ENCODE data around the gene MLLT6. TPM values are rescaled to one million over a fixed set of nuclear protein-coding genes. Genes with fewer than 3 reads are reported as not detected.

Gene MLLT6
- total and polyA plus RNA-seq, 2 of the 13 experiments (the other 11 are each of a cell fraction or from before 2014, with no cell fraction given) = 50.7 to 69.5 TPM

DNA sequence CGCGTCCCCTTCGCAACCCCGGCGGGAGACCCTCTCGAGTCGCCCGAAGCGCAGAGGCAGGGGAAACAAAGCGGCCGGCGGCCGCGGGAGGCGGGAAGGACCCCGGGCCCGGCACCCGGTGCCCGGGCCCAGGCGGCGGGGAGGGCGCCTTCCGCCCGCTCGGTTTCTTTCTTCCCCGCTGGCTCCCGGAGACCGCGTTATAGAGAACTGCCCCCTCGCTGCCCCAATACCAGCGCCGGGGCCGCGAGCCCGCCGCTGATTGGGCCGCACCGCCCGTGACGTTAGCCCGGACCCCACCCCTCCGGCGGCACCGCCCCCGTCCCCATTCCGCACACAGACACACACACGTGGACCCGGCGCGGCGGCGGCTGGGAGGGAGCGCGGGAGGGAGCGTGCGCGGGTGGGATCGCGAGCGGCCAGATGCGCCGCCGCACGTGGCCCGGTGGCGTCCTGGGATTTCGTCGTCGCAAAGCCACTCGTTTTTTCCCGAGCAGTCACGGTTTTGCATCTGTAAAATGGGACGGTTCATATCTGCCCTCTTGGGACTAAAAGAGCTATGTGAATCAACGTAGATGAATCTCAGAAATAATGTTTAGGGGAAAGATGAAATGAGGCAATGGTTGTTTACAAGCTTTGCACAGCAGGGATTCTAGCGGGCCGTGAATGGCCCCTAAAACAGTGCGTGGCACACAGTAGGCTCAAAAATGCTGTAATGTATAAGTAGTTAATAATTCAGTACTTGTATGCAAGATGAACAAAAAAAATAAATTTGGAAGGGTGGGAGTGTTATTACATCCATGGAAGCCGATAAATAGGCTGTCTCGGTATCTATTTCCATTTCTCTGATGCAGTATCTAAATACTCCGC is 30.1 kb upstream of the MLLT6 start, which contains the start of gene EPOP (continued):
- no peak; the same call in 1 of the 2 replicates for TF ChIP-seq ZFAT (CRISPR knock-in tag; conservative IDR thresholded peaks at IDR 0.05)
- TF ChIP-seq ZNF704 (CRISPR knock-in tag; IDR thresholded peaks at IDR 0.05; ENCODE audit: borderline replicate concordance) = peak; percentile 99
- TF ChIP-seq PAX8 (CRISPR knock-in tag; IDR thresholded peaks at IDR 0.05; ENCODE audit: borderline replicate concordance) = no peak
- TF ChIP-seq CEBPB (IDR thresholded peaks at IDR 0.05; ENCODE audit: borderline replicate concordance, low read depth, low read length) = no peak
- TF ChIP-seq NFIB (CRISPR knock-in tag; IDR thresholded peaks at IDR 0.05; ENCODE audit: borderline replicate concordance) = 0 out of 2 replicates have a peak, but pooled peaks have one; percentile 69
- no peak for TF ChIP-seq SP1 (IDR thresholded peaks at IDR 0.05)
- TF ChIP-seq SP1 (CRISPR knock-in tag; IDR thresholded peaks at IDR 0.05) = peak; percentile 90
- no peak for TF ChIP-seq KIAA2018 (CRISPR knock-in tag; IDR thresholded peaks at IDR 0.05; ENCODE audit: borderline replicate concordance)
- TF ChIP-seq, protein P1, sequence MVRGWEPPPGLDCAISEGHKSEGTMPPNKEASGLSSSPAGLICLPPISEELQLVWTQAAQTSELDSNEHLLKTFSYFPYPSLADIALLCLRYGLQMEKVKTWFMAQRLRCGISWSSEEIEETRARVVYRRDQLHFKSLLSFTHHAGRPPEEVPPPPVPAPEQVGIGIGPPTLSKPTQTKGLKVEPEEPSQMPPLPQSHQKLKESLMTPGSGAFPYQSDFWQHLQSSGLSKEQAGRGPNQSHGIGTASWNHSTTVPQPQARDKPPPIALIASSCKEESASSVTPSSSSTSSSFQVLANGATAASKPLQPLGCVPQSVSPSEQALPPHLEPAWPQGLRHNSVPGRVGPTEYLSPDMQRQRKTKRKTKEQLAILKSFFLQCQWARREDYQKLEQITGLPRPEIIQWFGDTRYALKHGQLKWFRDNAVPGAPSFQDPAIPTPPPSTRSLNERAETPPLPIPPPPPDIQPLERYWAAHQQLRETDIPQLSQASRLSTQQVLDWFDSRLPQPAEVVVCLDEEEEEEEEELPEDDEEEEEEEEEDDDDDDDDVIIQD (CRISPR knock-in tag; IDR thresholded peaks at IDR 0.05; ENCODE audit: low read depth) = no peak
- TF ChIP-seq ZKSCAN5 (CRISPR knock-in tag; IDR thresholded peaks at IDR 0.05) = no peak
- TF ChIP-seq CENPX (CRISPR knock-in tag; IDR thresholded peaks at IDR 0.05) = no peak
- peak; percentile 62 for TF ChIP-seq MAZ (IDR thresholded peaks at IDR 0.05; ENCODE audit: borderline replicate concordance, low read depth, low read length)
- TF ChIP-seq MAZ (CRISPR knock-in tag; IDR thresholded peaks at IDR 0.05; ENCODE audit: low read depth) = peak; percentile 99
- TF ChIP-seq RAD51 (IDR thresholded peaks at IDR 0.05; ENCODE audit: borderline replicate concordance) = no peak
- TF ChIP-seq THAP11 (CRISPR knock-in tag; IDR thresholded peaks at IDR 0.05) = peak; percentile 82
- TF ChIP-seq EZH2 (conservative IDR thresholded peaks at IDR 0.05; ENCODE audit: low read depth, low read length) = no peak
- TF ChIP-seq TRIM24 (CRISPR knock-in tag; IDR thresholded peaks at IDR 0.05) = no peak
- no peak for TF ChIP-seq FLYWCH1 (CRISPR knock-in tag; IDR thresholded peaks at IDR 0.05)
- no peak for TF ChIP-seq TBL1XR1 (IDR thresholded peaks at IDR 0.05; ENCODE audit: borderline replicate concordance, low read length, partially characterized antibody)

Measured in HepG2 (cell line).